ENCODE data around the gene ATG9B.

The ATG9B gene

DNA sequence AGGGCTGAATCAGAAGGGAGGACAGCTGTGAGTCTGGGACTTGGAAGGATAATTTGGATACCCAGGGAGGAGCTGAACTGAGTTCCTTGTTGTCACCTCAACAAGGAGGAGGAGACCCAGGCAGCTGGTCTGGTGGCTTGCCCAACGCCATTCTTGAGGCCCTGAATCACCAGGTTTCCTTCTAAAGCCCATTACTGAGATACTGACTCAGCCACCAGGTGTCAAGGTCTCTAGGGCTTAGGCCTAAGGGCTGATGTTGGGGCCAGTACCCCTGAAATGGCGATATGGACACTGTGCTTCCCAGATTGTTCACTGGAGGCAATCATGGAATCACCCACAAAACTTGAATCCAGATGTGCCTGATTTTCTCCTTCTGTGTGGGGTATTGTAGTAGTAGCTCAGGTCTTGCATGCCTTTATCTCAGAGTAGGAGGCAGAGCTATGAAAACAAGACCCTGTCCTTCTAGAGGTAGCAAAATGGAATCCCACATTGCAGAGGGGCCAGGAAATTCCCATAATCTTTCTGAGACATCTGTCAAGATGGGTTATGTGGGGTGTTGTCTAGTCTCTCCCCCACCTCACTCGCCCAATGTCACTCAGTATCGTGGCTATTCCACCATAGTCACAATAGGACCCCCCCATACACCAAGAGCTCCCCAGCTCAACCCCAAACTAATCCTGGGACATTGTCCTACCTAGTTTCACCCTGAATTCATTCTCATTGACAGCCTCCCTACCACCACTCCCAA lies 1.8 kb upstream of the ATG9B start:
- TF ChIP-seq, protein P1, sequence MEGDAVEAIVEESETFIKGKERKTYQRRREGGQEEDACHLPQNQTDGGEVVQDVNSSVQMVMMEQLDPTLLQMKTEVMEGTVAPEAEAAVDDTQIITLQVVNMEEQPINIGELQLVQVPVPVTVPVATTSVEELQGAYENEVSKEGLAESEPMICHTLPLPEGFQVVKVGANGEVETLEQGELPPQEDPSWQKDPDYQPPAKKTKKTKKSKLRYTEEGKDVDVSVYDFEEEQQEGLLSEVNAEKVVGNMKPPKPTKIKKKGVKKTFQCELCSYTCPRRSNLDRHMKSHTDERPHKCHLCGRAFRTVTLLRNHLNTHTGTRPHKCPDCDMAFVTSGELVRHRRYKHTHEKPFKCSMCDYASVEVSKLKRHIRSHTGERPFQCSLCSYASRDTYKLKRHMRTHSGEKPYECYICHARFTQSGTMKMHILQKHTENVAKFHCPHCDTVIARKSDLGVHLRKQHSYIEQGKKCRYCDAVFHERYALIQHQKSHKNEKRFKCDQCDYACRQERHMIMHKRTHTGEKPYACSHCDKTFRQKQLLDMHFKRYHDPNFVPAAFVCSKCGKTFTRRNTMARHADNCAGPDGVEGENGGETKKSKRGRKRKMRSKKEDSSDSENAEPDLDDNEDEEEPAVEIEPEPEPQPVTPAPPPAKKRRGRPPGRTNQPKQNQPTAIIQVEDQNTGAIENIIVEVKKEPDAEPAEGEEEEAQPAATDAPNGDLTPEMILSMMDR (IDR thresholded peaks at IDR 0.05; ENCODE audit: control extremely low read depth, extremely low read depth, low read depth, missing control alignments) = no peak
- POLR2A ChIA-PET = no interaction called here
- no peak for DNase-seq (ENCODE audit: extremely low spot score)
- CTCF ChIA-PET = interaction anchor here (0.9 to 1.3 kb wide), 2 partner anchors 9 to 85 kb away, joined by 4 to 6 read pairs; no protein-coding TSS in a partner anchor

DNA sequence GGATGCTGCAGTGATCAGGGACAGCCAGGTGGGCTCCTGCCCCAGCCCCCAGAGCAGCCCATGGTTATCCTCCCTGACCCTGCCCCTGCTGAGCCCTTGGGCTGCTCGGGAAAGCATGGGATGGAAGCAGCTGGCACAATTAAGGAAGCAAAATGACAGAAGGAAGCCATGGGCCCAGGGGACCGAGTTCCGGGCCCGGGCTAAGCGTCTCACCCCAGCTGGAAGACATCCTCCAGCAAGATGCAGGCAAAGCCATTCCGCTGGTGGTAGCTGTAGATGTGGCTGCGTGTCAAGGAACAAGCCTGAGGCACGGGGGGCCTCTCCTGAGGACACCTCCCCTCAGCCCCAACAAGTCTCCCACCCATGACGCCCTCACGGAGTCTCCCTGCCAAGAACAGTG lies 1.1 kb downstream of the ATG9B start:
- ChIA-PET POLR2A (no interaction called here), CTCF (interaction anchor here (0.7 to 7.9 kb wide), 3 partner anchors 9 to 82 kb away, joined by 3 to 84 read pairs (median 3); no protein-coding TSS in a partner anchor)
- DNase-seq (ENCODE audit: extremely low spot score) = no peak

DNA sequence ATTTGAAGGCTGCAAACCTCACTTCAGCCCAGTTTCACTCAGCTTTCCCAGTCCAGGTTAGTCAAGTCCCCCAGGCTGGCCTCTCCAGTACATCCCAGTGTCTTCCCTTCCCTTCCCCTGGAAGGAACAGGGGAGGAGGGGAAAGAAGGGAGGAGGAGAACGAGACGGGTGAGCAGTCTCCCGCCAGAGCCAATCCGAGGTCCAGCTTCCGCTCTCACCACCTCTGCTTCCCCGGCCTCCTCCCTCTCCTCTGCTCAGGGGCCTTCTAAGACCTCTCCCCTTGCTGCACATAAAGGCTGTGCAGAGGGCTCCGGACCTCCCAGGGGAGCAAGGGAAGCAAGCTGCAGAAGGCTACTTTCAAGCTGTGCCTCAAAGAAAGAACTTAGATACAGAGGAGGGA lies 4.1 kb downstream of the ATG9B start:
- ChIA-PET POLR2A (no interaction called here), CTCF (interaction anchor here (1.3 to 7.9 kb wide), 7 partner anchors 8 to 121 kb away, joined by 3 to 84 read pairs (median 10); partner anchors contain the start of gene ABCB8)
- TF ChIP-seq, protein P1 (IDR thresholded peaks at IDR 0.05; ENCODE audit: control extremely low read depth, extremely low read depth, low read depth, missing control alignments) = no peak
- no peak for DNase-seq (ENCODE audit: extremely low spot score)

More for the DNA sequence above, 1.1 kb downstream of the ATG9B start:
- TF ChIP-seq, protein P1 (IDR thresholded peaks at IDR 0.05; ENCODE audit: control extremely low read depth, extremely low read depth, low read depth, missing control alignments) = no peak

DNA sequence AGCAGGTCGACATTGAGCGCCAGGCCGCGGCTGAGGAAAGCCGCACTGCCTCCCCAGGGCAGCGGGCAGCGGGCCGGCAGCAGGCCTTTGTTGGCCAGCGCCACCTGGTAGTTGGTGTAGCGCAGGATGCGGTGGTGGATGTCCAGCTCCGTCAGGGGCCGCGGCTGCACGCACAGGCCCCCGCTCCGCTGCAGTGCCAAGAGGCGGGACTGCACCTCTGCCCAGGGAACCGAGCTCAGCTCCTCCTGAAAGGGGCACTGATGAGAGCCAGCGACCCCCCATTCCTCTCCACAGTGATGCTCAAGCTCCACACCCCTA lies 5.2 kb downstream of the ATG9B start:
- CTCF ChIA-PET = interaction anchor here (0.7 to 7.9 kb wide), 22 partner anchors 10 to 240 kb away, joined by 3 to 84 read pairs (median 5); partner anchors contain the start of genes ABCB8, NOS3 and TMUB1
- TF ChIP-seq, protein P1 (IDR thresholded peaks at IDR 0.05; ENCODE audit: control extremely low read depth, extremely low read depth, low read depth, missing control alignments) = no peak
- POLR2A ChIA-PET = no interaction called here
- DNase-seq (ENCODE audit: extremely low spot score) = no peak

DNA sequence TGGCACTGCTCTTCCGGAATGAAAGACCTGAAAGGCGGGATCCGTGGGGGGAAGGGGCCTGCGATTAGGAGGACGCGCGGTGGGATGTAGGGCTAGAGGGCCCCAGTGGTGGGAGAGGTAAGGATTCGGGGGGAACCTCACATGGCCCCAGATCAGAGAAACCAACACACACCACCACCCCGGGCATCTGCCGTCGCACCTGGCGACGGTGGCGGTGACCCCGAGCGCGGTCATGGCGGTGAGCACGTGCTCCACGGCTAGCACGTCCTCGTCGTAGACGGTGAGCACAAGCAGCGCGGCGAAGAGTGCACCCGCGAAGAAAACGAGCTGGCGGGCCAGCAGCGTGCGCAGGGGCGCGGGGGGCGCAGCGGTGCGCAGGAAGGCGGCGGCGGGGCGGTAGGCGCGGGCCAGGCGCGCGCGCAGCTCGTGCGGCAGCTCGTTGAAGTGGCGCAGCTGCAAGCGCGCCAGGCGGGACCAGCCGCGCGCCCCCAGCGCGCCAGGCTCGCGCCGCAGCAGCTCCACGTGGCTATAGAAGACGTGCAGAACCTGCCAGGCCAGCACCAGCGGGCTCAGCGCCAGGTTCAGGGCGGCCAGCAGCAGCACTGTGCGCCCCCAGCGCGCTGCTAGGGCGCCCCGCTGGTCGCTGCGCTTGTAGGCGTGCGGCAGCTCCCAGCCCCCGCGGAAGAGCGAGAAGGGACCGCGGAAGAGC lies 5.7 kb downstream of the ATG9B start:
- ChIA-PET POLR2A (interaction anchor here (0.5 kb wide), 1 partner anchor 19 kb away, joined by 3 read pairs; no protein-coding TSS in a partner anchor), CTCF (interaction anchor here (0.7 to 7.9 kb wide), 34 partner anchors 10 to 612 kb away, joined by 3 to 84 read pairs (median 4); partner anchors contain the start of genes ABCB8, NOS3 and TMUB1)
- no peak for DNase-seq (ENCODE audit: extremely low spot score)
- TF ChIP-seq, protein P1 (IDR thresholded peaks at IDR 0.05; ENCODE audit: control extremely low read depth, extremely low read depth, low read depth, missing control alignments) = no peak

DNA sequence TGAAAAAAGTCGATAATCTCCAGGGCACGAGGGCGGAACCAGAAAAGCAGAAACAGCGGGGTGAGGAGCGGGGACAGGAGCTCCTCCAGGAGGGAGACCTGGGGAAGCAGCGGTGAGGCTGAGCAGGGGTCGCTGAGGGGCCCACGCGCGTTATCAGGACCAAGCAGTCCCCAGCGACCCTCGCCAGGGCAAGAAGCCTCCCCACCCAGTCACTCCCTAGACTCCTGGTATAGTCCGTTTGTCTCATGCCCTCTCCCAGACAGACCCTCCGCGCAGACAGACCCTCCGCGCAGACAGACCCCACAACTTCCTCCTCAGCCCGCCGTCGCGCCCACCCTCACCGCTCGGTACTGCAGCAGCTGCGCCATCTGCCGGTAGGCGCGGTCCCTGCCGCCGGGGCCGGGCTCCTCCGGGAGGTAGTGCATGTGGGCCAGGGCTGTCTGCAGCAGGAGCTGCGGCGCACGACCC lies 6.3 kb downstream of the ATG9B start:
- ChIA-PET POLR2A (interaction anchor here (0.5 kb wide), 1 partner anchor 19 kb away, joined by 3 read pairs; no protein-coding TSS in a partner anchor), CTCF (interaction anchor here (0.7 to 7.9 kb wide), 31 partner anchors 9 to 613 kb away, joined by 3 to 84 read pairs (median 4); partner anchors contain the start of genes ABCB8, NOS3 and TMUB1)
- TF ChIP-seq, protein P1 (IDR thresholded peaks at IDR 0.05; ENCODE audit: control extremely low read depth, extremely low read depth, low read depth, missing control alignments) = peak; percentile 95
- peak; percentile 83 for DNase-seq (ENCODE audit: extremely low spot score)
